ENCODE data around the gene YARS1. TPM values are rescaled to one million over a fixed set of nuclear protein-coding genes. Genes with fewer than 3 reads are reported as not detected.

Gene YARS1
- total and polyA plus RNA-seq, 2 experiments from 2014 or later: 80.3 to 125 TPM

DNA sequence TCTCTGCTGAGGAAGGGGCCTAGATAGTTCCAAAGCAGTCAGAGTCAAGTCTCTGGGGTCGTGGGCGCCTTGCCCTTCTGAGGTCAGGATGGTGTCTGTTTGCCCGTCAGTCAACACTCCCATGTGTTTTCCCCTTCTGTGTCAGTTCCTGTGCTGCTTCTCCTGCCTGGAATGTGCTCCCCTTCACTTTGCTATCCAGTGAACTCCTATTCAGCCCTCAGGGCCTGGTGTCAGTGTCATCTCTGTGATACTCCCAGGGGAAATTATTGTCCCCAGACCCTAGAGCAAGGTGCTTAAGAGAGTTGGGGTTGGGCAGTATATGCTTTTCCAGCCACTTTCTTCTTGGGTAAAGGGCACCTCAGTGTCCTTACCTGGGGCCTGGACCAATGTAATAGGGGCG lies 68.8 kb downstream of the YARS1 start:
- Histone ChIP-seq H3K9me3 (ENCODE audit: low read depth) (no peaks in the 10 kb centered on the region), H3K4me1 (ENCODE audit: low read depth) (no peaks in the 10 kb centered on the region), H3K27ac (no peak overlapping the region), H3K36me3 (no peaks in the 10 kb centered on the region), H3K4me3 (no peak overlapping the region), H3K27me3 (peaks cover 33% of the 10 kb centered on the region)
- DNase-seq (ENCODE audit: low read depth in 1 of 2, low spot score in 1 of 2): no peak
- TF ChIP-seq, protein P1, sequence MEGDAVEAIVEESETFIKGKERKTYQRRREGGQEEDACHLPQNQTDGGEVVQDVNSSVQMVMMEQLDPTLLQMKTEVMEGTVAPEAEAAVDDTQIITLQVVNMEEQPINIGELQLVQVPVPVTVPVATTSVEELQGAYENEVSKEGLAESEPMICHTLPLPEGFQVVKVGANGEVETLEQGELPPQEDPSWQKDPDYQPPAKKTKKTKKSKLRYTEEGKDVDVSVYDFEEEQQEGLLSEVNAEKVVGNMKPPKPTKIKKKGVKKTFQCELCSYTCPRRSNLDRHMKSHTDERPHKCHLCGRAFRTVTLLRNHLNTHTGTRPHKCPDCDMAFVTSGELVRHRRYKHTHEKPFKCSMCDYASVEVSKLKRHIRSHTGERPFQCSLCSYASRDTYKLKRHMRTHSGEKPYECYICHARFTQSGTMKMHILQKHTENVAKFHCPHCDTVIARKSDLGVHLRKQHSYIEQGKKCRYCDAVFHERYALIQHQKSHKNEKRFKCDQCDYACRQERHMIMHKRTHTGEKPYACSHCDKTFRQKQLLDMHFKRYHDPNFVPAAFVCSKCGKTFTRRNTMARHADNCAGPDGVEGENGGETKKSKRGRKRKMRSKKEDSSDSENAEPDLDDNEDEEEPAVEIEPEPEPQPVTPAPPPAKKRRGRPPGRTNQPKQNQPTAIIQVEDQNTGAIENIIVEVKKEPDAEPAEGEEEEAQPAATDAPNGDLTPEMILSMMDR (IDR thresholded peaks at IDR 0.05; ENCODE audit: low read depth, low read length): no peak

DNA sequence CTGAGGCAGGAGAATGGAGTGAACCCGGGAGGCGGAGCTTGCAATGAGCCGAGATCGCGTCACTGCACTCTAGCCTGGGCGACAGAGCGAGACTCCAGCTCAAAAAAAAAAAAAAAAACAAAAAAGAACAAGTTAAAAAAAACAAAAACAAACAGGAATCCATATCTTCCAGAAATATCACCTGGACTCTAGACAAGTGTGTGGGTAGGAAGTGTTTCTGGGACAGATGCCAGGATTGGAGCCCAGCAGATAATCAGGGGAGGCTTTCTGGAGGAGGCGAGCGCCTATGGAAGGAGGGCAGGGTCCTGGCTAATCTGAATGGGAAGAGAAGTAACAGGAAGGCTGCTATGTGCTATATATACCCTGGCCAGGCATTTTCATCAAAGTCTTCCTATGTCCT lies 71.0 kb downstream of the YARS1 start:
- no peaks in the 10 kb centered on the region for H3K36me3 ChIP-seq
- no peaks in the 10 kb centered on the region for H3K9me3 ChIP-seq (ENCODE audit: low read depth)
- TF ChIP-seq, protein P1 (IDR thresholded peaks at IDR 0.05; ENCODE audit: low read depth, low read length): no peak
- no peak overlapping the region for H3K27ac ChIP-seq
- H3K27me3 ChIP-seq: peaks cover 32% of the 10 kb centered on the region
- no peak overlapping the region for H3K4me3 ChIP-seq
- no peak for DNase-seq (ENCODE audit: low read depth in 1 of 2, low spot score in 1 of 2)
- H3K4me1 ChIP-seq (ENCODE audit: low read depth): no peaks in the 10 kb centered on the region

DNA sequence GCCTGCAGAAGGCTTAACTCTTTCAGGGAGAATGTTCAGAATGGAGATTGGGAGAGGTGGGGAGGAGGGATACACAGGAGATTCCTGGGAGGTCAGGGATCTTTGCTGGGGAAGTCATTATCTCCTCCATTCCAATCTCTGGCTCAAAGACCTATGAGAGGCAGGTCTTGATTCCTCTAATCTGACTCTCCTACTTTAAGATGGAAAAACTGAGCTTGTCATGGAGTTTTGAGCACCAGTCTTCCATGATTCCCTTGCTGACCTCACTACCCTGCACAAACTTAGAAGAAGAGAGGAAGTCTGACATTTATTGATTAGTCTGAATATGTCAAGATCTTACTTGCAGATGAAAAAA lies 73.1 kb downstream of the YARS1 start:
- no peak overlapping the region for H3K4me3 ChIP-seq
- no peak for DNase-seq (ENCODE audit: low read depth in 1 of 2, low spot score in 1 of 2)
- H3K4me1 ChIP-seq (ENCODE audit: low read depth): no peaks in the 10 kb centered on the region
- peaks cover 26% of the 10 kb centered on the region for H3K27me3 ChIP-seq
- no peaks in the 10 kb centered on the region for H3K36me3 ChIP-seq
- TF ChIP-seq, protein P1 (IDR thresholded peaks at IDR 0.05; ENCODE audit: low read depth, low read length): no peak
- H3K27ac ChIP-seq: no peak overlapping the region
- H3K9me3 ChIP-seq (ENCODE audit: low read depth): no peaks in the 10 kb centered on the region

DNA sequence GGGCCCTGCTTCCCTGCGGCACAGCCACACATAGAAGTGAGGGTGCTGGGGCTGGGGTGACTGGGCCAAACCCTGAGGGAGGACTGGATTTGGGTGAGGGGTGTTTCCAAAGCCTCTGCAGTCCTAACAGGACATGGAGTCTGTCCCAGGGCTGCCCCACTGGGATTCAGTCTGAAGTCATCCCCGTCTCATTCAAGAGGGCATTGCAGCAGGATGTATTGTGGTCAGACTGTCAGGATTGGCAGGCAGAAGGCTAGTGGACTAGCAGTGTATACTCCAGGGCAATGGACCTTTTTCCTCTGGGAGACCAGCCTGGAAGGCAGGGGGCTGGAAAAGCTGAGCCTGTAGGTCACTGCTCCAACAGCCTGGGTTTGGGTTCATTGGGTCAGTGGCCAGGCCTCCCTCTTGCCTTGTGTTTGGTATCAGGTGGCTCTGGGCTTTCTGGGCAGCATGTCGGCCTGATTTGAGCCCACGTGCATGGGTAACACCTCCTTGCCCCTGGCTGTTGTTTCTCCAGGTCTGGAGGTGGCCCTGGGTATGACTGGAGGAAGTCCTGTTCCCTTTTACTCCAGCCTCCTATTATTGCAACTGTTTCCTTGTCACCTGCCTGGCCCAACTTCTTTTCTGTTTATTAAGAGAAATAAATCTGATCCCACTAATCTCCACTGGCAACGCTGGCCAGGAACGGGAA lies 73.6 kb downstream of the YARS1 start:
- Histone ChIP-seq H3K36me3 (no peaks in the 10 kb centered on the region), H3K27me3 (peaks cover 22% of the 10 kb centered on the region), H3K4me1 (ENCODE audit: low read depth) (no peaks in the 10 kb centered on the region), H3K9me3 (ENCODE audit: low read depth) (no peaks in the 10 kb centered on the region), H3K27ac (no peak overlapping the region), H3K4me3 (no peak overlapping the region)
- TF ChIP-seq, protein P1 (IDR thresholded peaks at IDR 0.05; ENCODE audit: low read depth, low read length): no peak
- no peak for DNase-seq (ENCODE audit: low read depth in 1 of 2, low spot score in 1 of 2)

DNA sequence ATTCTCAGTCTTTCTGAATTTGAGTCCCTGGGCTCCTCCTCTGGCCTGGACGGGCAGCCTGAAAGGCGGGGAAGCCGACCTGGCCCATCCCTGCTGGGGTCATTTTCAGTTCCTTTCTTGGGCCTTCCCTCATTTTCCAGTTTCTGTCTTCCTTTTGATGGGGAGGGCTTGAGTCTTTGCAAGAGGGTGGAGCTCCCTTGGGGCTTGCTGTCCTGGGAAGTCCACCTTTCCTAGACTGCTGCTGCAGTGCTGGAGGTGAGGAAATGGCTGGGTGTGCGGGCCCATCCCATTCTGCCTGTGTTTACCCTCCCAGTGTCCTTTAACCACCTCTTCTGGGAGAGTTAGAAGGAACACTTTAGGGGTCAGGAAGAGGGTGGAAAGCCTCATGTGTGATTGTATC lies 74.2 kb downstream of the YARS1 start:
- no peaks in the 10 kb centered on the region for H3K36me3 ChIP-seq
- no peaks in the 10 kb centered on the region for H3K9me3 ChIP-seq (ENCODE audit: low read depth)
- peaks cover 22% of the 10 kb centered on the region for H3K27me3 ChIP-seq
- no peak overlapping the region for H3K27ac ChIP-seq
- no peaks in the 10 kb centered on the region for H3K4me1 ChIP-seq (ENCODE audit: low read depth)
- TF ChIP-seq, protein P1 (IDR thresholded peaks at IDR 0.05; ENCODE audit: low read depth, low read length): no peak
- H3K4me3 ChIP-seq: no peak overlapping the region
- DNase-seq (ENCODE audit: low read depth in 1 of 2, low spot score in 1 of 2): no peak

All from cardiac muscle cell (in vitro differentiated cells and primary cell).